B cell (primary cell): Measurements from ENCODE around the gene P4HA3. TPM values are rescaled to one million over a fixed set of nuclear protein-coding genes. Genes with fewer than 3 reads are reported as not detected.

ENCODE experiments used
- ATAC-seq: fragments of 200-7000 bp; cut with Tn5 transposase; one replicate; pipeline ENCODE4 v1.10.0; 2021; ENCODE audit warnings: low read depth, mild to moderate bottlenecking, moderate number of reproducible peaks, moderate library complexity
- CTCF ChIA-PET: fragments of 350-600 bp; sonication (Branson Sonifier 250); formaldehyde crosslinking; loops from one replicate; lab custom pipeline; 2021; ENCODE audit warnings: antibody characterized with exemption, inconsistent platforms; lab: Charles Lee
- POLR2A ChIA-PET: fragments of 350-600 bp; sonication (Branson Sonifier 250); formaldehyde crosslinking; loops from one replicate; lab custom pipeline; 2021; ENCODE audit warnings: antibody characterized with exemption; lab: Charles Lee
- DNase-seq: peaks from one replicate; pipeline ENCODE4 v3.0.0; 2013
- H2AFZ ChIP-seq: 2 replicates; pipeline ENCODE4 v1.6.1; 2012; ENCODE audit warnings: mild to moderate bottlenecking, low read depth, low read length; ENCODE audit not compliant: insufficient read depth, poor library complexity, severe bottlenecking
- H3K27ac ChIP-seq, 2 donors: 1 replicate in 1 of 2; 2 replicates in 1 of 2; pipeline ENCODE4 v1.5.1; 2012 to 2013; ENCODE audit warnings: low read length in 2 of 2, mild to moderate bottlenecking in 2 of 2, moderate library complexity in 1 of 2
- H3K27me3 ChIP-seq, 4 experiments: fragments of 200-600 bp in 1 of 4; sonication (generic) in 1 of 4; replicated peaks in 1 of 4; 1 replicate in 2 of 4; 2 replicates in 2 of 4; pipeline versions ENCODE4 v1.6.1 to v1.7.0; 2013 to 2016; ENCODE audit warnings: low read length in 3 of 4, mild to moderate bottlenecking in 2 of 4, mixed read lengths in 1 of 4, moderate library complexity in 1 of 4; ENCODE audit not compliant: insufficient read depth in 4 of 4, control insufficient read depth in 3 of 4; ENCODE audit errors: control extremely low read depth in 1 of 4
- H3K36me3 ChIP-seq, 2 experiments: replicated peaks in 1 of 2; 1 replicate in 1 of 2; 2 replicates in 1 of 2; pipeline versions ENCODE4 v1.6.1 to v1.7.1; 2013; ENCODE audit warnings: low read length in 1 of 2; ENCODE audit not compliant: insufficient read depth in 2 of 2, control insufficient read depth in 1 of 2; ENCODE audit errors: control extremely low read depth in 1 of 2, extremely low read depth in 1 of 2
- H3K4me1 ChIP-seq, 2 donors: fragments of 200-600 bp in 1 of 2; sonication (generic) in 1 of 2; 1 replicate in 1 of 2; 2 replicates in 1 of 2; pipeline versions ENCODE4 v1.5.1 to v1.6.1; 2013 to 2017; ENCODE audit warnings: low read length in 2 of 2; ENCODE audit not compliant: control insufficient read depth in 2 of 2, insufficient read depth in 2 of 2
- H3K4me2 ChIP-seq: replicated peaks from 2 replicates; pipeline ENCODE3; 2012; ENCODE audit warnings: mild to moderate bottlenecking, low read depth, low read length; ENCODE audit not compliant: poor library complexity, severe bottlenecking
- H3K4me3 ChIP-seq, 5 experiments: fragments of 200-600 bp in 1 of 5; sonication (generic) in 1 of 5; 1 replicate in 3 of 5; 2 replicates in 2 of 5; pipeline versions ENCODE4 v1.5.1 to v1.7.0; 2011 to 2016; ENCODE audit warnings: low read length in 4 of 5, mild to moderate bottlenecking in 4 of 5, low read depth in 2 of 5, control low read depth in 1 of 5, moderate library complexity in 1 of 5; ENCODE audit not compliant: insufficient read depth in 1 of 5; ENCODE audit errors: control extremely low read depth in 1 of 5, extremely low read depth in 1 of 5
- H3K79me2 ChIP-seq: fragments of 200-600 bp; sonication (generic); one replicate; pipeline ENCODE4 v1.6.0; 2016; ENCODE audit warnings: low read length; ENCODE audit not compliant: control insufficient read depth, insufficient read depth
- H3K9ac ChIP-seq: fragments of 200-600 bp; sonication (generic); 2 replicates; pipeline ENCODE4 v1.6.1; 2017; ENCODE audit warnings: mild to moderate bottlenecking, low read length, moderate library complexity
- H3K9me3 ChIP-seq, 3 donors: one replicate each; pipeline versions ENCODE4 v1.6.1 to v1.7.1; 2013; ENCODE audit warnings: low read length in 2 of 3; ENCODE audit not compliant: control insufficient read depth in 2 of 3, insufficient read depth in 1 of 3; ENCODE audit errors: control extremely low read depth in 1 of 3
- H4K20me1 ChIP-seq: 2 replicates; pipeline ENCODE4 v1.6.0; 2012; ENCODE audit warnings: mild to moderate bottlenecking, low read length; ENCODE audit not compliant: insufficient read depth, control insufficient read depth, poor library complexity, severe bottlenecking
- H3K27ac Mint-ChIP-seq: one replicate; pipeline ENCODE4 v1.8.0; 2021; ENCODE audit warnings: mixed read lengths
- H3K27me3 Mint-ChIP-seq: one replicate; pipeline ENCODE4 v1.8.0; 2021; ENCODE audit warnings: mixed read lengths
- H3K4me1 Mint-ChIP-seq: one replicate; pipeline ENCODE4 v1.8.0; 2021; ENCODE audit warnings: mixed read lengths
- H3K4me3 Mint-ChIP-seq: one replicate; pipeline ENCODE4 v1.8.0; 2021; ENCODE audit warnings: mixed read lengths
- H3K9me3 Mint-ChIP-seq: one replicate; pipeline ENCODE4 v1.8.0; 2022; ENCODE audit warnings: mixed read lengths; ENCODE audit not compliant: insufficient read depth
- EZH2 ChIP-seq: IDR thresholded peaks from 2 replicates; pipeline ENCODE4 v1.6.1; 2012; ENCODE audit warnings: borderline replicate concordance, low read depth, mild to moderate bottlenecking, moderate library complexity, low read length; ENCODE audit not compliant: insufficient read depth, poor library complexity, severe bottlenecking
- WGBS: methylation state at CpG from one replicate; pipeline ENCODE4 v1.1.5; 2013; ENCODE audit warnings: missing lambda C conversion rate; ENCODE audit not compliant: insufficient coverage; 5-methylcytosine and 5-hydroxymethylcytosine counted together
- intact Hi-C: fragments of 100-400 bp; cut with micrococcal nuclease; formaldehyde crosslinking; loops from one replicate; pipeline ENCODE4 v1.10.0; 2022
- polyA plus RNA-seq: library from polyadenylated mRNA; depleted of rRNA; stranded (reverse); fragments of >200 nt; gene quantifications from 2 replicates; pipeline ENCODE4 v1.2.3, GENCODE V29; 2012
- total RNA-seq, 2 donors: library from RNA; stranded (reverse); fragments of 120-200 nt in 1 of 2; gene quantifications; 1 replicate in 1 of 2; 2 replicates in 1 of 2; pipeline versions ENCODE4 v1.2.3 to v1.2.4, GENCODE V29; 2013 to 2022
- TF ChIP-seq, protein P1 (sequence below): fragments of 200-600 bp; IDR thresholded peaks from one replicate; pipeline ENCODE4 v1.8.0; 2022; ENCODE audit warnings: antibody characterized with exemption, mild to moderate bottlenecking

P4HA3 gene
- total and polyA plus RNA-seq, 2 donors (not counting 1 experiment from before 2014, with no cell fraction given), result not detected

DNA sequence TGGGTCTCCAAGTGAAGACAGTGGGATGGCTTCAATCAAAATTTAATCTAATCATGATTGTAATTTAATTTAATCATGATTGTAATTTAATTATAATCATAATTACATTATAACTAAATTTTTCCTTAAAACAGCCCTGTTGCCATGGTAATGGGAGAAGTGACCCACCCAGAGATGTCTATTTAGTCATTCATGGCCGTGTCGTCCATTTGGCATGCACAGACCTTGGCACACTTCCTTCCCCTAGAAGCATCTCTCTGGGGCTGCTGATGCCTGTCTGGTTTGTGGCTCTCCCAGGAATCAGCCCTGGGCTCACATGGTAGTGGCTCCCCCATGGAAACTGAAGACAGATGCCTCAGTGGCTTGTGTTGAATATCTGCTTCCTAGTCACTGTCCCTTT lies 27.0 kb downstream of the P4HA3 start:
- no peaks in the 10 kb centered on the region for H3K36me3 ChIP-seq
- POLR2A ChIA-PET, result no interaction called here
- no peak overlapping the region for H3K9ac ChIP-seq
- no peak overlapping the region for H2AFZ ChIP-seq
- no peak overlapping the region for H3K27ac ChIP-seq
- Mint-ChIP-seq H3K4me3 (no peak overlapping the region), H3K27ac (no peak overlapping the region), H3K27me3 (peaks cover 9% of the 10 kb centered on the region), H3K4me1 (no peaks in the 10 kb centered on the region), H3K9me3 (no peaks in the 10 kb centered on the region)
- H3K27me3 ChIP-seq, result peaks cover 0 to 3% (median 0%) of the 10 kb centered on the region in 4 experiments
- H4K20me1 ChIP-seq, result no peaks in the 10 kb centered on the region
- CTCF ChIA-PET, result no interaction called here
- no peak for DNase-seq
- H3K4me1 ChIP-seq, result no peaks in the 10 kb centered on the region
- H3K4me2 ChIP-seq, result no peak overlapping the region
- H3K79me2 ChIP-seq, result no peaks in the 10 kb centered on the region
- no peak for ATAC-seq
- H3K4me3 ChIP-seq, result no peak overlapping the region
- intact Hi-C loops, result no loop called here
- TF ChIP-seq EZH2, result no peak
- TF ChIP-seq, protein P1, sequence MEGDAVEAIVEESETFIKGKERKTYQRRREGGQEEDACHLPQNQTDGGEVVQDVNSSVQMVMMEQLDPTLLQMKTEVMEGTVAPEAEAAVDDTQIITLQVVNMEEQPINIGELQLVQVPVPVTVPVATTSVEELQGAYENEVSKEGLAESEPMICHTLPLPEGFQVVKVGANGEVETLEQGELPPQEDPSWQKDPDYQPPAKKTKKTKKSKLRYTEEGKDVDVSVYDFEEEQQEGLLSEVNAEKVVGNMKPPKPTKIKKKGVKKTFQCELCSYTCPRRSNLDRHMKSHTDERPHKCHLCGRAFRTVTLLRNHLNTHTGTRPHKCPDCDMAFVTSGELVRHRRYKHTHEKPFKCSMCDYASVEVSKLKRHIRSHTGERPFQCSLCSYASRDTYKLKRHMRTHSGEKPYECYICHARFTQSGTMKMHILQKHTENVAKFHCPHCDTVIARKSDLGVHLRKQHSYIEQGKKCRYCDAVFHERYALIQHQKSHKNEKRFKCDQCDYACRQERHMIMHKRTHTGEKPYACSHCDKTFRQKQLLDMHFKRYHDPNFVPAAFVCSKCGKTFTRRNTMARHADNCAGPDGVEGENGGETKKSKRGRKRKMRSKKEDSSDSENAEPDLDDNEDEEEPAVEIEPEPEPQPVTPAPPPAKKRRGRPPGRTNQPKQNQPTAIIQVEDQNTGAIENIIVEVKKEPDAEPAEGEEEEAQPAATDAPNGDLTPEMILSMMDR, result no peak
- H3K9me3 ChIP-seq, result no peaks in the 10 kb centered on the region
- 88% methylated on average over 2 of the region's 2 CpGs for WGBS

DNA sequence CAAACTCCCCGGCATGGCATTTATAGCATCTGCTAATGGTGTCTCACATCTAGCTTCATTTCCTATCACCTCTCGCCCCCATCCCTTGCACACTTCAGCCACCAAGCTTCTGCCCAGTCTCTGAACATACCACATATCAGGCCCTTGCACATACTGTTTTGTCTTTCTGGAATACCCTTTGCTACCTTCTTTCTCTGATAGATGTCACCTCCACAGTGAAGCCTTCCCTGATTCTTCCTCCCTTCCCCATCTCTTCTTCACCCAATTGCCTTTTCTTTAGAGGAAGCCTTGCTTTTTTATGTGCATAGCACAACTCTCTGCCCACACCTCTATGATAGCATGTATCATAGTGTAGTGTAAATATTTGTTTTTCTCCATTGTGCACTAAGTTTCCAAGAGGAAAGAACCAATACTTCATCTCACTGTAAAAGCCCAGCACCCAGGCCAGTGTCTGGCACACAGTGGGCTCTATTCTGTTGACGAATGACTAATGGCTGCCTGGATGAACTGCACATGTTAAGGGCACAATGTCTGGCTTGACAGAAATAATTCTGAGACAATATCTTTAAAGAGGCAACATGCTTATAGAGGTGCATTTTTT lies 27.8 kb downstream of the P4HA3 start:
- Histone ChIP-seq H3K9ac (no peak overlapping the region), H2AFZ (no peak overlapping the region), H3K4me3 (no peak overlapping the region), H3K36me3 (no peaks in the 10 kb centered on the region), H3K9me3 (no peaks in the 10 kb centered on the region), H3K27me3 (peaks cover 0 to 3% (median 0%) of the 10 kb centered on the region in 4 experiments), H3K27ac (no peak overlapping the region), H3K4me2 (no peak overlapping the region), H3K4me1 (no peaks in the 10 kb centered on the region), H3K79me2 (no peaks in the 10 kb centered on the region), H4K20me1 (no peaks in the 10 kb centered on the region)
- Mint-ChIP-seq H3K27ac (no peak overlapping the region), H3K4me3 (no peak overlapping the region), H3K9me3 (no peaks in the 10 kb centered on the region), H3K4me1 (no peaks in the 10 kb centered on the region), H3K27me3 (peaks cover 9% of the 10 kb centered on the region)
- CTCF ChIA-PET, result no interaction called here
- intact Hi-C loops, result no loop called here
- ATAC-seq, result no peak
- TF ChIP-seq, protein P1, result no peak
- TF ChIP-seq EZH2, result no peak
- POLR2A ChIA-PET, result no interaction called here
- no peak for DNase-seq
- WGBS, result 71% methylated on average over 2 of the region's 3 CpGs
